ENCODE data around the gene ESPN.

GRCh38 chr1:6427441-6428390 is 3.1 kb downstream of the ESPN start:
- no peak for TF ChIP-seq SMC3 (IDR thresholded peaks at IDR 0.05; ENCODE audit: borderline replicate concordance, low read length)
- TF ChIP-seq TARDBP (IDR thresholded peaks at IDR 0.05; ENCODE audit: borderline replicate concordance) = no peak
- no peak for TF ChIP-seq EP300 (IDR thresholded peaks at IDR 0.05; ENCODE audit: borderline replicate concordance in 1 of 2, control insufficient read depth in 1 of 2, low read depth in 2 of 2, low read length in 2 of 2)
- TF ChIP-seq RB1 (IDR thresholded peaks at IDR 0.05; ENCODE audit: borderline replicate concordance) = no peak
- no peak for TF ChIP-seq POLR2A (IDR thresholded peaks at IDR 0.05; ENCODE audit: low read depth, low read length)
- peak in 1 of 2 experiments; percentile 13; a peak in 1 of 4 replicates for TF ChIP-seq BHLHE40 (IDR thresholded peaks at IDR 0.05; ENCODE audit: borderline replicate concordance in 1 of 2, low read depth in 2 of 2, low read length in 1 of 2)
- TF ChIP-seq, protein P1, sequence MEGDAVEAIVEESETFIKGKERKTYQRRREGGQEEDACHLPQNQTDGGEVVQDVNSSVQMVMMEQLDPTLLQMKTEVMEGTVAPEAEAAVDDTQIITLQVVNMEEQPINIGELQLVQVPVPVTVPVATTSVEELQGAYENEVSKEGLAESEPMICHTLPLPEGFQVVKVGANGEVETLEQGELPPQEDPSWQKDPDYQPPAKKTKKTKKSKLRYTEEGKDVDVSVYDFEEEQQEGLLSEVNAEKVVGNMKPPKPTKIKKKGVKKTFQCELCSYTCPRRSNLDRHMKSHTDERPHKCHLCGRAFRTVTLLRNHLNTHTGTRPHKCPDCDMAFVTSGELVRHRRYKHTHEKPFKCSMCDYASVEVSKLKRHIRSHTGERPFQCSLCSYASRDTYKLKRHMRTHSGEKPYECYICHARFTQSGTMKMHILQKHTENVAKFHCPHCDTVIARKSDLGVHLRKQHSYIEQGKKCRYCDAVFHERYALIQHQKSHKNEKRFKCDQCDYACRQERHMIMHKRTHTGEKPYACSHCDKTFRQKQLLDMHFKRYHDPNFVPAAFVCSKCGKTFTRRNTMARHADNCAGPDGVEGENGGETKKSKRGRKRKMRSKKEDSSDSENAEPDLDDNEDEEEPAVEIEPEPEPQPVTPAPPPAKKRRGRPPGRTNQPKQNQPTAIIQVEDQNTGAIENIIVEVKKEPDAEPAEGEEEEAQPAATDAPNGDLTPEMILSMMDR (IDR thresholded peaks at IDR 0.05 in 2 of 3, conservative IDR thresholded peaks at IDR 0.05 in 1 of 3; ENCODE audit: control insufficient read depth in 2 of 3, extremely low read depth in 1 of 3, insufficient read depth in 1 of 3, low read depth in 3 of 3, low read length in 3 of 3) = no peak
- no peak for TF ChIP-seq POLR2AphosphoS5 (IDR thresholded peaks at IDR 0.05; ENCODE audit: low read length)
- no peak for TF ChIP-seq HDGF (IDR thresholded peaks at IDR 0.05)
- TF ChIP-seq JUND (IDR thresholded peaks at IDR 0.05; ENCODE audit: low read depth, low read length) = no peak
- TF ChIP-seq PBX3 (IDR thresholded peaks at IDR 0.05; ENCODE audit: insufficient replicate concordance, low read depth, low read length) = no peak
- no peak for TF ChIP-seq PML (IDR thresholded peaks at IDR 0.05; ENCODE audit: low read length)
- no peak for TF ChIP-seq TAF1 (IDR thresholded peaks at IDR 0.05; ENCODE audit: borderline replicate concordance, low read depth, low read length)

All from GM12878 (cell line).